IPS DF 19.7 (cell line): ENCODE measurements around the gene YWHAQ.

Source experiments
- DNase-seq: peaks from one replicate; pipeline ENCODE4 v3.0.0-alpha.2; 2013; ENCODE audit warnings: low read depth, low spot score

The YWHAQ gene

DNA sequence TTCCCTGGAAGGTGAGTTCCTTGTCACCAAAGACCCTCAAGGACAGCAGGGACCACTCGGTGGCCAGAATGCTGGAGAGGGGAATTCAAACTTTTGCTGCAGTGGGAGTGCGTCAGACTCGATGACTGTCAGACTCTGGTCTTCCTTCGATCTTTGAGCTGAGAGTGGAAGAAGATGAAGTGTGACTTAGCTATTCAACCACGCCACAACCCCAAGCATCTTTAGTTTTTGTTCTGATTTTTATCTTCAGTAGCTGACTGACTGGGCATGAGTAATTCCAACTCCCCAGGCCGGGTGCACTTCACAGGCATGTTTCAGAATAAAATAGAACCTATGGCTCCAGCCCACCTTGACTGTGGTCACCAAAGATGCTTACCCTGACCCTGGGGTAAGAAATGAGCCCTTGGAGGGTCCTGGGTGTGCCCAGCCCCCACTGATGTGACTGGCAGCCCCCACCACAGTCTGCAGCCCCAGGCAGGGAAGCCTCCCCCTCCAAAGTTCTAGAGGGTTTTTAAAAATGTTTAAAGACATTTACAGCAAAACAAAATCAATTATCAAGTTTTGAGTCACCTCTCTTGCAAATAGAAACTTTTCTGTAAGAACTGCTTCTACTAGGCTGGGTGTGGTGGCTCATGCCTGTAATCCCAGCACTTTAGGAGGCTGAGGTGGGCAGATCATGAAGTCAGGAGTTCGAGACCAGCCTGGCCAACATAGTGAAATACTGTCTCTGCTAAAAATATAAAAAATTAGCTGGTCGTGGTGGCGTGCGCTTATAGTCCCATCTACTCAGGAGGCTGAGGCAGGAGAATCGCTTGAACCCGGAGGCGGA is 24.9 kb upstream of the YWHAQ start:
- DNase-seq: no peak

GRCh38 chr2:9654452-9655100 is 23.8 kb upstream of the YWHAQ start:
- DNase-seq: no peak

DNA sequence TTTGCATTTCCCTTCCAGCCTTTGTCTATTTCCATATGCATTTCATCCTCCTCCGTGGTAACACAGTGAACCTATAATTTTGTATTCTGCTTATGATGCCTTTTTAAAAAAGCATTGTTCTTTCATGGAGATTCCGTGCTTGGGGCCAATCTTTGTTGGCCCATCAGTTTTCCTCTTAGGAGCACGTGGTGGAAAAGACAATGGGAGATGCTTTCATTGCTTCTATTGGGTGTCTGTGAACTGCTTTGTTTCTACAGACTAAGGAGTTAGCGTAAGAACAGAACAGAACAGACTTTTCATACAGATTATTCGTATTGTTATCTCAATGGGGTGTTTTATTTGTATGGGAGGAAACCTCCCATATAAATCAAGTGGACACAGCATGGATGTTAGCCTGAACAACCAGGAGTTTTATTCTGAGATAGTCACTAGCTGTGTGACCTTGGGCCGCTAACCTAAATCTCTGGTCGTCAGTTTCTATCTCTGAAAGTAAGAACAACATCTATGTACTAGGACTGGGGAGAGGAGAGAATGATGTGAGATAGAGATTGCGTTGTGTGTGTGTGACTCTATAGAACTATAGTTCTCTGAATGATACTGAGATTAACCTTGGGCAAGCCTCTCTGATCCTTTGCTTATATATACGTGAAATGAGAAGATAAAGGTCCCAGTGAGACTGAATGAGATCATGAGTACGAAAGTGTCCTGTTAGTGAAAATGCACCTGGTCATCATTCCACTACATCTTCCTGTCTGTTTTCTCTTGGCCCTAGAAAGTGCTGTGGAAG is 22.9 kb upstream of the YWHAQ start:
- no peak for DNase-seq

- DNase-seq: no peak
Observed at GRCh38 chr2:9652898-9653479, 22.2 kb upstream of the YWHAQ start.

GRCh38 chr2:9652267-9652666 is 21.5 kb upstream of the YWHAQ start:
- DNase-seq: no peak

DNA sequence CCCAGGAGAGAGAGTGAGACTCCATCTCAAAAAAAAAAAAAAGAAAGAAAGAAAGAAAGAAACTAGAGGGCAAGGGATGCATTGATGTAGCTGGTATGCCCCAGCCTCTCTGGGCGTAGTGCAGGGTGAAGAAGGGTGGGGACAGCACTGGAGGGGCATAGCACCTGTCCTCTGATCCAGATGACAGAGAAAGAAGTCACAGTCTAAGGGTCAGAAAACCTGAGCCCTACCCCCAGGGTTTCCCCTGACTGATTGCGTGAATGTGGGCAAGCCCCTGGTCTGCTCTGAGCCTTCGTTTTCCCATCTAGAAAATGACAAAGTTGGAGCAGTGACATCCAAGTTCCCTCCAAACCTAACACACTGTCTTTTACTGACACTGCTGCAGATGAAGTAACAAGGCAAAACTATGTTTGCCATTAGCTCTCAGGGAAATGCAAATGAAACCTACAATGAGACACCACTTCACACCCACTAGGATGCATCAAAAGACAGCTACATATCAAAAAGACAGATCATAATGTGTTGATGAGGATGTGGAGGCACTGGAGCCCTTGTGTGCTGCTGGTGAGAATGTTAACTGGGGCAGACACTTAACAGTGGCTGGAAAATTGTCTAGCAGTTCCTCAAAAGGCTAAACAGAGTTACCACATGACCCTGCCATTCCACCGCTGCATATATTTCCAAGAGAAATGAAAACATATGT is 19.5 kb upstream of the YWHAQ start:
- no peak for DNase-seq

- DNase-seq: no peak
Observed at GRCh38 chr2:9649261-9649660, 18.5 kb upstream of the YWHAQ start.

DNA sequence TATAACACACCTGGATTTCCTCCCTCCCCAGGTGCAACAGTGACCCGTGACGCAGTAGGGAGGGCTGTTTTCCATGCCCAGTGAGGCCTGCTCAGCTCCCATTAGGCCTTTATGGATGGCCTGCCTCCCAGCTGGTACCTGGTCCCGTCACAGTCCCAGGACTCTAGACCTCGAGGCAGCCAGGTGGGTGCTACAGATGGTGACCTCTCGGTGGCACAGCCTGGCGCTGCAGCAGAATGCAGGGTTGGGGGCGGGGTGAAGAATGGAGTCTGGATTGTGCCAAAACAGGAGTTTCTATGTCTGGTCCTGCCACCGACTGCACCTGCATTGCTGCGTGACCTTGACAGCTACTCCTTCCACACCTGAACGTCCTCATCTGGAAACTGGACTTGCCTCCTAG is 18.0 kb upstream of the YWHAQ start:
- DNase-seq: no peak

DNA sequence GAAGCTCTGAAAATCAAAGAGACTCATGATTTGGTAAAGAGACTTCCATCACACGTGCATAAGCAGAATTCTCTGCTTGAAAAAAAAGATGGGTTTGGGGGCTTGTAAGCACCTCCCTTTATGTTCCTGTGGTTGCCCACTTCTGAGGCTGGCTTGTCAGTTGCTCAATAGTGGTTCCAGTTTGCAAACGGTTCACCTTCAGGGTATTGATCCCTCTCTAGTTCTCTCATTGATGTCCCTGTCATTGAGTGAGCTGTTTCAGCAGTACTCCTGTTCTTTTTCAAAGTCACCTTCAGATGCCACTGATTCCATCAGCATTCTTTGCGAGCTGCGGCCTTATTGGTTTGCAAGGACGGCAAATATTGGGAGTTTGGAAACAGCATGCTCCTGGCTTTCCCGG is 17.1 kb upstream of the YWHAQ start:
- DNase-seq: no peak

GRCh38 chr2:9646196-9647030 is 15.6 kb upstream of the YWHAQ start:
- DNase-seq: no peak

GRCh38 chr2:9644603-9645002 is 13.8 kb upstream of the YWHAQ start:
- no peak for DNase-seq

GRCh38 chr2:9644021-9644420 is 13.2 kb upstream of the YWHAQ start:
- DNase-seq: no peak

- DNase-seq: no peak
Observed at GRCh38 chr2:9641641-9642040, 10.8 kb upstream of the YWHAQ start.

DNA sequence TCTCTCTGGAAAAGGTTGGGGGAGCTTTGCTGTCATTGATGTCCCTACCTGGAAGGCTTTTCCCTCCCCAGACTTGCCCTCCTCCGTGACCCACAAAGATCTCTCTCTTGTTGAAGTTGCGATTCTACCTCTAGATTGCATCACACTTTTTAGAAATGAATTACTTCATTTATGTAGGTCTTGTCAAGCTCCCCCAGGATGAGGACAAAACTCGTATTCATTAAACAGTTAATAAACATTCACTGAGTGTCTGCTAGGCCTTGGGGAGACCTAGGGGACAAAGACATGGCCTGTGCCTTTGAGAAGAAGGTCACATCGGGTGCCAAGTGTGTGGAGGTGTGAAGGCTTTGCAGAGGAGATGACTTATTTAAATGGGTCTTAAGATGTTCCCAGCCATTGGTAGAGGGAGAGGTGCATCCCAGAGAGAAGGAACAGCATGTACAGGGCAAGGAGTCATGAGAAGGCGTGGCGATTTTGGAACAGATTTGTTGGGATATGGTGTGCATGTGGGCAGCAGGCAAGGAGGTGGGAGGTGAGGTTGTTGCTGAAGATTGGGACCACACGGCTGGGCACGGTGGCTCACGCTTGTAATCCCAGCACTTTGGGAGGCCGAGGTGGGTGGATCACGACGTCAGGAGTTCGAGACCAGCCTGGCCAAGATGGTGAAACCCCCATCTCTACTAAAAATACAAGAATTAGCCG is 9.8 kb upstream of the YWHAQ start:
- DNase-seq: no peak

DNA sequence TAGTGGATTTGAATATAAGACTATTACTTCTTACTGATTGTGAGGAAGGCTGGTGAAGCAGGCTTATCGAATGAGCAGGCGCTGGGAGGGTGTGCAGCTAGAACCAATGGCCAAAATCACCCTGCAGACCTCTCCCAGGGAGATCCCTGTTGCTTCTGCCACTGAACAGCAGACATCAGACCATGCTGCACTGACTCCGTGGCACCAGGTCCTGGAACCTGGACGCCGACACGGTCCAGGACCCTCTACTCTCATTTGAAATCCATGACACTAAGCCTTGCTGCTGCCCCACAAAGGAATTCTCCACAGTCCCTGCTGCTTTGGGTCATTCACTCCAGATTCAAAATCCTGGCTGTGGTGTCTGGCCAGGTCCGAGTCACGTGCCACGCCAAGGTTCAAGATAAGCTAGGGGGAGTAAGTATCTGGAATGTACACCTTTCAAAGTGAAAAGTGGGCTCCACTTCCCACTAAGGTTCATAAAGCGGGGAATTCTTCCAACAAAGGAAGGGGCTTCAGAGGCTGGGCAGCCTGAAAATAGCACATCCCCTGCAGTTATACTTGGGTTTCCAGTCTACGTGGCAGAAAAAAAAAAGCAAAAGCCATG is 9.0 kb upstream of the YWHAQ start:
- DNase-seq: no peak

DNA sequence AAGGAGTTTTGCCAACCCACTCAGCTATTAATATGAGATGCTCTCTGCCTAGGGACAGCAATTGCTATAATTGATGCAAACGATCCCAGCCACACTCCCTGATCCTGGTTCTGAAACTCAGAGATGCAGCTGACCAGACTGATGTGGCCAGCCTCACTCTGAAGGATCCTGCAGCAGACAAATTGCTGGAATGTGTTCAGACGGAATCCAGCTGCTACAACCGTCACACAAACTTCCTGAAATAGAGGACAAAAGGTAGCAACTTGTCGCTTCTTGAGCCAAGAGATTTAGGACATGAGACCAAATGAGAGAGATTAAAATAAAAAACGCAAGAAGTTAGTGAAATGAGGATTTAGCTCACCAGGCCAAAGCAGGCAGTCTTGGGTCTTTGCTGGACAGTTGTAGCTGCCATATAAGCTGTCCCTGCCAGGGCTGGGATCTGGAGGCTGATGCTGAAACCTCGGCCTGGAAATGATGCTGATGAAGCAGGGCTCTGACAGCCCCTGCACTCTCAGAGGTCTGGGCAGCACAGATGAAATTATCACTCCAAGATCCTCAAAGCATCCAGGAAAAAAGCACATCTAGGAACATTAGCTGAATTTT is 8.3 kb upstream of the YWHAQ start:
- DNase-seq: no peak

DNA sequence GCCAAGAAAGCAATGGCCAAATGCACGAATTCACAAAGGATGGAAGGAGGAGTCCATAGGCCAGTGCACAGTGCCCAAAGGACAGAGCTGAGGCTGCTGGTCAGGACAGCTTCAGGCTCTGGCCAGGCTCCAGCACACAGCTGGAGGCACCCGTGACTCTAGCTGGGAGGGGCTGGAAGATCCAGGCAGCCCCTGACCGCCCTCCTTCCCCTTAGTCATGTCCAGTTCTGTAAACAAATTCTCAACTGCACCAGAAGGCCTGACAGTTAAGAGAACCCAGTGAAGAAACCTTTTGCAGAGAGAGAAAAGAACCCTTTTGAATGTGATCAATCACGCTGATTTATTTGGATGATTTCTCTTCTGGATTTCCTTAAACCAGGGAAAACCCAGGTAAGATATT is 7.7 kb upstream of the YWHAQ start:
- DNase-seq: no peak

DNA sequence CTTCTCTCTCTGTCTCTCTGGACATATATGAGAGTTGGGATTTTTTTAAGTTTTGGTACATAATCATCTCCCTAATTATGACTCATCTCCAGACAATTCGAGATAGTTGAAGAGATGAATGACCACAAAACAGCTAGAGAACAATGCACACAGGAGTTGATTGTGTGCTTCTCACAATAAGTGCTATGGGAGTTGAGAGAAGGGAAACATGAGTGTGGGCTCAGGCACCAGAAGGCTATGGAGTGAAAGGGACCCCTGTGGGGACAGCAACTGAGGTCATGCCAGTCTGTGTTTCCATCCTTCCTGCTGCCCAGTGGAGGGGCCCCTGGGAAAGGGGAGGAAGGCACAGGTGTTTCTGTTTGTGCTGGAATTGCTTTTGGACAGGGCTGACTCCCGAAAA is 6.5 kb upstream of the YWHAQ start:
- no peak for DNase-seq

DNA sequence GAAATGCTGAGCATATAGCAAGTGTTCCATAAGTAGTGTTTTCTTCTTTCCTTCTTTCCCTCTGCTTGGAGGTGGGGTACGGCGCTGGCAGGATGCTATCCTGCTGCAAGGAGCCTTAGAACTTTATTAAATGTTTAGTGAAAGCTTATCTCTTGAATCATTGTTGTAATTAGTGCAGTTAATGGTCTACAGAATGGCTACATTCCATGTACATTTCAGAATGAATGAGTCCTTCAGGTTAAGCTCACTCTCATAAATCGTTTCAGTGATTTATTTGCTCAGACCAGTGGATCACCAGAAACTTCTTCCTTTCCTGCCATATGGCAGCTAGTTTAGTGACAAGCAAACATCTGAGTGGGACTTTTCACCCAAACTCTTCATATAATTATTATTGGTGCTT is 3.3 kb upstream of the YWHAQ start:
- DNase-seq: no peak
